ENCODE measurements around the gene THRAP3.
"Not testable (repeated sequence)": the region's sequence is repeated elsewhere in the genome, so short reads cannot be mapped to it uniquely, and the experiment has no call there.

THRAP3 gene

GRCh38 chr1:36223996-36224536 is at the start of gene THRAP3:
THRAP3 (plus strand) TSS chr1:36224443; CDS start chr1:36282564, 58,121 bp downstream.
- DNase-seq = peak; percentile 99 to 100

- no peak for DNase-seq
Measured at GRCh38 chr1:36174713-36175112, 49.5 kb upstream of the THRAP3 start.

GRCh38 chr1:36175137-36176095 is 48.8 kb upstream of the THRAP3 start:
- DNase-seq = no peak

GRCh38 chr1:36176106-36176949 is 47.9 kb upstream of the THRAP3 start:
- DNase-seq = no peak

- DNase-seq = no peak
Measured at GRCh38 chr1:36177589-36178431, 46.4 kb upstream of the THRAP3 start.

- DNase-seq = no peak
Measured at GRCh38 chr1:36178471-36179219, 45.6 kb upstream of the THRAP3 start.

- no peak for DNase-seq
Measured at GRCh38 chr1:36179220-36179600, 45.0 kb upstream of the THRAP3 start.

GRCh38 chr1:36182734-36183133 is 41.5 kb upstream of the THRAP3 start:
- DNase-seq = no peak

GRCh38 chr1:36183309-36183856 is 40.9 kb upstream of the THRAP3 start:
- no peak for DNase-seq

- peak; percentile 86 to 89 for DNase-seq
Measured at GRCh38 chr1:36187800-36188593, 36.2 kb upstream of the THRAP3 start.

GRCh38 chr1:36196805-36197204 is 27.4 kb upstream of the THRAP3 start:
- DNase-seq = not testable (repeated sequence)

GRCh38 chr1:36198641-36199040 is 25.6 kb upstream of the THRAP3 start:
- DNase-seq = no peak

GRCh38 chr1:36199934-36200741 is 24.1 kb upstream of the THRAP3 start:
- DNase-seq = no peak

- DNase-seq = no peak
Measured at GRCh38 chr1:36203027-36203553, 21.2 kb upstream of the THRAP3 start.

GRCh38 chr1:36203554-36204346 is 20.5 kb upstream of the THRAP3 start:
- peak; percentile 52 to 80 for DNase-seq

- peak; percentile 63 to 81 for DNase-seq
Measured at GRCh38 chr1:36204347-36204909, 19.8 kb upstream of the THRAP3 start.

GRCh38 chr1:36206323-36206858 is 17.9 kb upstream of the THRAP3 start:
- DNase-seq = no peak

- peak; percentile 91 to 92 for DNase-seq
Measured at GRCh38 chr1:36207339-36207738, 16.9 kb upstream of the THRAP3 start.

All from NCI-H446 (cell line).